HG03039 (cell line): ENCODE results near the gene ADM5.

Source experiments
- ATAC-seq: cut with Tn5 transposase; IDR thresholded peaks from one replicate; pipeline ENCODE4 v1.9.1; 2021; ENCODE audit warnings: mild to moderate bottlenecking, moderate library complexity; ENCODE audit not compliant: unreplicated experiment

The ADM5 gene, protein sequence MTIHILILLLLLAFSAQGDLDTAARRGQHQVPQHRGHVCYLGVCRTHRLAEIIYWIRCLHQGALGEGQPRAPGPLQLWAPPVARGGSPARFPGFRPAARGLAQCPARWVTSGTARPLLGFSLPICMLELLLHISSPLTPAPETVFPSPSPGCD

DNA sequence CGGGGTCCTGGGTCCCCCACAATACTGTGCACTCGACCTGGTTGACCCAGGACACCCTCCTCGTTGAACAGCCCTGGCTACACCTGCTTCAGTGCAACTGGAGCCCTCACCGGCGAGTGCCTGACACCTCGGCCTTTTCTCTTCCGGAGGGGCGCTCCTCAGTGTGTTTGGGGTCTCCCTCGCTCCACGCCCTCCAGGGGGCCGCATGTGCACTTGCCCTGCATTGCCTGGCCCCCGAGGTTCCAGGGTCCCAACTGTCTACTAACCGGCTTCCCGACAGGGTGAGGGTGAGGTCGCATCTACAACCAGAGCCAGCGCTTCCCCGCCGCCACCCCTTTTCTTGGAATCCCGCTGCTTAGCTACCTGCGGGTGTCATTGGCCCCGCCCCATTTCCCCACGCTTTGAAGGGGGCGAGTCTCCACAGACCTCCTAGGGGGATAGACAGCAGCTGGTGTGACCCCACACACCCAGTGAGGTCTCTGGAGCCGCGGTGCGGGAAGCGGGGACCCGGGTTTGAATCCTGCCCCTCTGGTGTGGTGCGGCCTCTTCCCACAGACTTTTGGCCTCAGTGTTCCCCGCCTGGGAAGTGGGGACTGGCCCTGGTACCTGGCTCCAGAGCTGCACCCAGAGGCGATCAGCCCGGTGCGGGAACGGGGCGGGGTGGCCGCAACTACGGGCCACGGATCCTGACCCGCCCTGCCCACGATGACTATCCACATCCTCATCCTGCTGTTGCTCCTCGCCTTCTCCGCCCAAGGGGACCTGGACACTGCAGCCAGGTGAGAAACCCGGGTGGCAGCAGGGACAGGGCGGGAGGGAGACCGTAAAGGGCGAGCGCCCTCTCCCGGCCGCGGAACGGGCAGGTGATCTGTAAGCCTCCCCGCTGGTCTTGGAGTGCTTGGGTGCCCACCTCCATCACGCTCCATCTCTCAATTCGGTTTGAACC lies at the start of gene ADM5:
ADM5 (plus strand) TSS at position 462 of the 946 bp plus-strand sequence; CDS start at position 706, 244 bp downstream.
- no peak for ATAC-seq

DNA sequence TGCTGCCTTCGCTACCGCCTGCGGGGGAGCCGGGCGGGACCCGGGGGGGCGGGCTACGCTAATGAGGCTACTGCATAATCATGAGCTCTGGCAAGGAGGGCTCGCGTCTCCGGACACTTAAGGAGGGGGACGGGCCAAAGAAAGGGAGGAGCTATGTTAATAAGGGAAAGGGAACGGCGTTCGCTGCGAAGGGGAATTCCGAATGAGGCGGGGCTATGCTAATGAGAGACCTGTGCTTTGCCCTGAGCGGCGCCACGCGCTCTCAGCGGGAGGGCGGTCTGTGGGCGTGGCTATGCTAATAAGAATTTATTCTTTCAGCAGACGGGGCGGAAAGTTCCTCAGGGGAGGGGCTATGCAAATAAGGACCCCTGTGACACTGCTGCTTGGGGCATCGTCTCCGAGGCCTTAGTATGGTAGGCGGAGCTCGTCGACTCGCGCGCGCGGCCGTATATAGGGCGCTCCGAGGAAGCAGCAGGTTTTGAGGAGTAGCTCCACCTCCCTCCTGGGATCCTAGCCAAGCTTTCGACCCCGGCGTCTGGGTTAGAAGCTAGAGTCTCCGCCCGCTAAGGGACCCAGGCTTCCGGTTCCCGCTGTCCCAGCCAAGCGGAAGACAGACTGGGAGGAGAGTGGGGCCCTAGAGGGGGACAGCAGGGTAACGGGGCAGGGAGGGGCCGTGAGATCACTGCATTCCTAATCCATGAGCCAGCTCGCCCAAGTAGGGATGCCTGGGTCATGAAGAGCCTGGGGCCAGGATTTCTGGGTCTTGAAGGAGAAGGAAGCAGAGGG lies 49.1 kb upstream of the ADM5 start, which contains the start of gene RRAS:
RRAS (minus strand) TSS at position 31 of the 786 bp plus-strand sequence. CDS start 45 bp downstream, outside the sequence.
- ATAC-seq = peak; percentile 47

DNA sequence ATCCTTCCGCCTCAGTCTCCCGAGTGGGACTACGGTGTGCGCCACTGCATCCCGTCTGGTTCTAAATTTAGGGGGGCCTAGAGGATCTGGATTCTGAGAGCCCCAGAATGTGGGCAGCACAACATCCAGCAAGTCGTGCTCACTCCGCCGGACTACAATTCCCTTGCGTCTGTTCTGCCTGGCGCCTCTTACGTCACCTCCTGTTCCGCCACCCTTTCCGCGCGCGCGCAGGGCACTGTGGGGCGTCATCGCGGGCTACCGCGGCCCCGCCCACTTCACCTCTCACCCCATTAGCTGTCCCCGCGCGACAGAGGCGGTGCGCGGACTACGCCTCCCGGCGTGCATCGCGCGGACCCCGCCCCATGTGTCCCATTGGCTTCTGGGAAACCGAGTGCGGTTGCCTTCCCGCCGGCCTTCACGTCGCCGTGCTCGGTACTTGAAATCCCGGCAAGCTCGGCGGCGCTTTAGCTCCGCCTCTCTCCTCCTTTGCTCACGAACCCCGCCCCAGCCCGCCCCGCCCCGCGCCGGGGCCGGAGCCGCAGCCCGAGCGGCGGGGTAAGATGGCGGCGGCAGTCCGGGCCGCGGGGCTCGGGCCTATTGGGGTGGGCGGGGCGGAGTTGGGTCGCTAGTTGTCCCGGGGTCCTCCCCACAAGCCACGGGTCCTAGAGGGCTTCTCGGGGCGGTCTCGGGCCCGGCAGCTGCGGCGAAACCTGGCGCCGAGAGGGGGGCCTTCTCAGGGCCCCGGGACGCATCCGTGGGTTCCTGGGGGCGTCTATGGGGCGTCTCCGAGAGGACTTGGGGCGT lies 47.5 kb upstream of the ADM5 start, which contains the start of gene SCAF1:
SCAF1 (plus strand) TSS at position 522 of the 804 bp plus-strand sequence. CDS start 2,818 bp downstream, outside the sequence.
- ATAC-seq = peak; percentile 49

DNA sequence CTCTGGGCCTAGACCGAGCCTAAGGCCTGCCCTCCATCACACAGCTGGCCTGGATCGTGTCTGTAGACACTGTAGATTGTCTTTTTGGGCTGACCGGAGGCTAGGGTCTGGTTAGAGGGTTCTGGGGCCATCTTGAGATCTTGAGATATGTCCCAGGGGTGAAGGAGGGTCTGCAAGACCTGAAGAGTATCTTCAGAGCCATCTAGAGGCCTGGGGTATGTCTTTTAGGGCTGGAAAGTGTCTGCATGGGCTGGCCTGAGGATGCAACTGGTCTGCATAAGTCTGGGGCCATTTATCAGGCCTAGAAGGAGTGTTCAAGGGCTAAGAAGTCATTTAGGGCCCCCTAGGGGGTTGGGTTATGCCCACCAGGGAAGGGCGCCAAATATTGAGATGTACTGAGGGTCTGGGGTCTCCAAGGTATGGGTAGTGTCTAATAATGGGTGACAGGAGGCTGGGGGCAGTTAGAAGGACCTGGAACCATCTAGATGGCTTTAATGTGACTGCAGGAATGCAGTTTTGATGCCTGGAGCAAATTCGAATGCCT lies 46.8 kb upstream of the ADM5 start:
- no peak for ATAC-seq

DNA sequence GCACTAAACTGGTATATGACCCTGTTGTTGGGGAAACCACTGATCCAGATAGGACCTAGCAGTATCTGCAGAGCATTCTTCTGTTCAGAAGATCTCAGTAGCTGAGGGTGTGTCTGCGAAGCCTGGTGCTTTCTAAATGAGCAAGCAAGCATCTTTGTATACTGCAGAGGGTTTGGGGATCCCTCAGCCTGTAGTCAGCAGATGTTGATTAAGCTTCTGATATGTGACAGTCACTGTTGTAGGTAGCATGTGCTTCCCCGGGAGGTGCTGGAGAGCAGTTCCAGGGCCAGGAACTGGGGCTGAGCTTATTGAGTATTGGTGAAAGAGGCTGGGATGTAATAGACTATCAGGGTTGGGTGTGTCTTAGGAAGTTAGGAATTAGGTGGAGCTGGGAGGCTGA lies 45.9 kb upstream of the ADM5 start:
- no peak for ATAC-seq

DNA sequence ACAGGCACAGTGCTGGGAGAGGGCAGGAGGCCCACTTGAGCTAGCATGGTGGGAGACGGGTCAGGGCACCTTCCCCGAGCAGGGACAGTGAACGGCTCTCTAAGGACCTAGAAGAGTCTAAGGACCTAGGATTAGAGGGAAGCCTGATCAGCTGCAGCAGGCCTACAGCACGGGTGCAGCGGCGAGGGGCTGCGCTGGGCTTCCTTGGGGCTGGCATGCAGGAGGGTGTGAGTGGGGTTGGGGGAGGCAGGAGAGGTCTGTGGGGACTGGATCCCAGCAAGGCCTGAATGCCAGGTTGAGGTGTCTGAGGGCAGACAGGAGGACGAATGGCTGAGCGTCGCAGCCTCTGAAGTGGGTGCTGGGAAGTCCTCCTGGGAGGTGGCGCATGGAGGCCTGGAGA lies 43.8 kb upstream of the ADM5 start:
- ATAC-seq = no peak

DNA sequence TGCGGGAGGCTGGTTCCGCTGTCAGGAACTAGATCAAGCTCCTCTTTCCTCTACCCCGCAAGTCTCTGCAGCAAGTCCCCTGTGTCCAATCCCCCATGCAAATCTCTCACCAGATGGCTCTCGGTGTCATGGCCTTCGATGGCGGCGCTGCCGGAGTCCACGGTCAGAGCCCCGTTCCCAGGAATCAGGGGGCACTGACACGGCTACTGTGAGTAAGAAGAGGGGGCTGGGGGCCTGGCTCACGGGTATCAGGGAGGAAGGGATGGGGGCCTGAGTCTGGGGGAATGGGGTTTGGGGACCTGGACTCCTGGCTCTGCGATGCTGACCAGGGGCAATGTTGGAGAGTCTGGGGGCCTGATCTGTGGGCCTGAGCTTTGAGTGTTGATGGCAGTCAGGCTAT lies 43.4 kb upstream of the ADM5 start:
- ATAC-seq = no peak

DNA sequence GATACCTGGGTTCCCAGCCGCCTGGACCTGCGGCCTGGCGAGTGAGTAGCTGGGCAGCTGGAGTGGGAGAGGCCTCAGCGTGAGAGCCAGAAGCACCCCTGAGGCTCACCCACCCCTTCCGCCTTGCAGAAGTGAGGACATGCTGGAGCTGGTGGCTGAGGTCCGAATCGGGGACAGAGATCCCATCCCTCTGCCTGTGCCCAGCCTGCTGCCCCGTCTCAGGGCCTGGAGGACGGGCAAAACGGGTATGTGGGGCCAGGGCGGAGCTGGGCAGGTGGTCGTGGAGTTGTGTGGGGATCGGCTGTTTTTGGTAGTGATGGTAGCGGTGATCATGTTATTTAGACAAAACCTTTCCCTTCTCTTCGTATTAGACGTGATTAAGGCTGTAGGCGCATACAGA lies 42.8 kb upstream of the ADM5 start:
- no peak for ATAC-seq

DNA sequence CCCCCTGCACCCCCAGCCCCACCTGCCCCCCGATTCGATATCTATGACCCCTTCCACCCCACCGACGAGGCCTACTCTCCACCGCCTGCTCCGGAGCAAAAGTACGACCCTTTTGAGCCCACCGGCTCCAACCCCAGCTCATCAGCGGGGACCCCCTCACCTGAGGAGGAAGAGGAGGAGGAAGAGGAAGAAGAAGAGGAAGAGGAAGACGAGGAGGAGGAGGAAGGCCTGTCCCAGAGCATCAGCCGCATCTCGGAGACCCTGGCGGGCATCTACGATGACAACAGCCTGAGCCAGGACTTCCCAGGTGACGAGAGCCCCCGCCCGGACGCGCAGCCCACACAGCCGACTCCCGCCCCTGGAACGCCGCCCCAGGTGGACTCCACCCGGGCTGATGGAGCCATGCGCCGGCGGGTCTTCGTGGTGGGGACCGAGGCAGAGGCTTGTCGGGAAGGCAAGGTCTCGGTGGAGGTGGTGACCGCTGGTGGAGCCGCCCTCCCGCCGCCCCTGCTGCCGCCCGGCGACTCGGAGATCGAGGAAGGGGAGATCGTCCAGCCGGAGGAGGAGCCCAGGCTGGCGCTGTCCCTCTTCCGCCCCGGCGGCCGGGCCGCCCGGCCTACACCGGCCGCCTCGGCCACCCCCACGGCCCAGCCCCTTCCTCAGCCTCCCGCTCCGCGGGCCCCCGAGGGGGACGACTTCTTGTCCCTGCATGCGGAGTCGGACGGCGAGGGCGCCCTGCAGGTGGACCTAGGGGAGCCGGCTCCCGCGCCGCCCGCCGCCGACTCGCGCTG lies 38.2 kb upstream of the ADM5 start:
- ATAC-seq = no peak

DNA sequence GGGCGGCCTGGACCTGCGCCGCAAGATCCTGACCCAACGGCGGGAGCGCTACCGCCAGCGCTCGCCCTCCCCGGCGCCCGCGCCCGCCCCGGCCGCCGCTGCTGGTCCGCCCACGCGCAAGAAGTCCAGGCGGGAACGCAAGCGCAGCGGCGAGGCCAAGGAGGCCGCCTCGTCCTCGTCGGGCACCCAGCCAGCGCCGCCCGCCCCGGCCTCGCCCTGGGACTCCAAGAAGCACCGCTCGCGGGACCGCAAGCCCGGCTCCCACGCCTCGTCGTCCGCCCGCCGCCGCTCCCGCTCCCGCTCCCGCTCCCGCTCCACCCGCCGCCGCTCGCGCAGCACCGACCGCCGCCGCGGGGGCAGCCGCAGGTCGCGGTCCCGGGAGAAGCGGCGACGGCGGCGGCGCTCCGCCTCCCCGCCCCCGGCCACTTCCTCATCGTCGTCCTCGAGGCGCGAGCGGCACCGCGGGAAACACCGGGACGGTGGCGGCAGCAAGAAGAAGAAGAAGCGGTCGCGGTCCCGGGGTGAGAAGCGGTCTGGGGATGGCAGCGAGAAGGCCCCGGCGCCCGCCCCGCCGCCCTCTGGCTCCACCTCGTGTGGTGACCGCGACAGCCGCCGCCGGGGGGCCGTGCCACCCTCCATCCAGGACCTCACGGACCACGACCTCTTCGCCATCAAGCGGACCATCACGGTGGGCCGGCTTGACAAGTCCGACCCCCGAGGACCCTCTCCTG lies 37.4 kb upstream of the ADM5 start:
- ATAC-seq = no peak

DNA sequence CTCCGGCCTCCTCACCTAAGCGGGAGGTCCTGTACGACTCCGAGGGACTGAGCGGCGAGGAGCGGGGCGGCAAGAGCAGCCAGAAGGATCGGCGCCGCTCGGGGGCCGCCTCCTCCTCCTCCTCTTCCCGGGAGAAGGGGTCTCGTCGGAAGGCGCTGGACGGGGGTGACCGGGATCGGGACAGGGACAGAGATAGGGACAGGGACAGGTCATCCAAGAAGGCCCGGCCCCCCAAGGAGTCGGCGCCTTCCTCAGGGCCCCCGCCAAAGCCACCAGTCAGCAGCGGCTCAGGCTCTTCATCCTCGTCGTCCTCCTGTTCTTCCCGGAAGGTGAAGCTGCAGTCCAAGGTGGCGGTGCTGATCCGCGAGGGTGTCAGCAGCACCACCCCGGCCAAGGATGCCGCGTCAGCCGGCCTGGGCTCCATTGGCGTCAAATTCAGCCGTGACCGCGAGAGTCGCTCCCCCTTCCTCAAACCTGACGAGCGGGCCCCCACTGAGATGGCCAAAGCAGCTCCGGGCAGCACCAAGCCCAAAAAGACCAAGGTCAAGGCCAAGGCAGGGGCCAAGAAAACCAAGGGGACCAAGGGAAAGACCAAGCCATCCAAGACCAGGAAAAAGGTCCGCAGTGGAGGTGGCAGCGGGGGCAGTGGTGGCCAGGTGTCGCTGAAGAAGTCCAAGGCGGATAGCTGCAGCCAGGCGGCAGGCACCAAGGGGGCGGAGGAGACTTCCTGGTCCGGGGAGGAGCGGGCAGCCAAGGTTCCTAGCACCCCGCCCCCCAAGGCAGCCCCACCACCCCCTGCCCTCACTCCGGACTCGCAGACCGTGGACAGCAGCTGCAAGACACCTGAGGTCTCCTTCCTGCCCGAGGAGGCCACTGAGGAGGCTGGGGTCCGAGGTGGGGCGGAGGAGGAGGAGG lies 36.6 kb upstream of the ADM5 start:
- no peak for ATAC-seq

DNA sequence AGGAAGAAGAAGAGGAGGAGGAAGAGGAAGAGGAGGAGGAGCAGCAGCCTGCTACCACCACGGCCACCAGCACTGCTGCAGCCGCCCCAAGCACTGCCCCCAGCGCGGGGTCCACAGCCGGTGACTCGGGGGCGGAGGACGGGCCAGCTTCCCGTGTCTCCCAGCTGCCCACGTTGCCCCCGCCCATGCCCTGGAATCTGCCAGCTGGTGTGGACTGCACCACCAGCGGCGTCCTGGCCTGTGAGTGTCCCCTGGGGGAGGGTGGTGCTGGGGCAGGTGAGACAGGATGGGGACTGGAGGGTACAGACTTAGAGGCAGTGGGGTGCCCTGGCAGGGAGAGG lies 36.0 kb upstream of the ADM5 start:
- no peak for ATAC-seq

DNA sequence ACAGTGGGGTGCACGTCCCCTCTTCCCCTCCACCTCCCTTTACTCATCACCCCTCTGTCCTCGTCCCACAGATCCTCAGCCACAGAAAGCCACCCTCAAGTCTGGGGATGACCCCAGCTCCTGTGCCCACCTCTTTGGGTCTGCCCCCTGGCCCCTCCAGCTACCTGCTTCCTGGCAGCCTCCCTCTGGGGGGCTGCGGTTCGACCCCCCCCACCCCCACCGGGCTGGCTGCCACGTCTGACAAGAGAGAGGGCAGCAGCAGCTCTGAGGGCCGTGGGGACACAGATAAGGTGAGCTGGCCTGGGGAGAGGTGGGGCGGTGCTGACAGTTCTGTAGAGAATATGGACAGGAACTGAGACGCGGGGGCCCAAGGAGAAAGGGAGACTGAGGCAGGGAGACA lies 34.8 kb upstream of the ADM5 start:
- no peak for ATAC-seq

DNA sequence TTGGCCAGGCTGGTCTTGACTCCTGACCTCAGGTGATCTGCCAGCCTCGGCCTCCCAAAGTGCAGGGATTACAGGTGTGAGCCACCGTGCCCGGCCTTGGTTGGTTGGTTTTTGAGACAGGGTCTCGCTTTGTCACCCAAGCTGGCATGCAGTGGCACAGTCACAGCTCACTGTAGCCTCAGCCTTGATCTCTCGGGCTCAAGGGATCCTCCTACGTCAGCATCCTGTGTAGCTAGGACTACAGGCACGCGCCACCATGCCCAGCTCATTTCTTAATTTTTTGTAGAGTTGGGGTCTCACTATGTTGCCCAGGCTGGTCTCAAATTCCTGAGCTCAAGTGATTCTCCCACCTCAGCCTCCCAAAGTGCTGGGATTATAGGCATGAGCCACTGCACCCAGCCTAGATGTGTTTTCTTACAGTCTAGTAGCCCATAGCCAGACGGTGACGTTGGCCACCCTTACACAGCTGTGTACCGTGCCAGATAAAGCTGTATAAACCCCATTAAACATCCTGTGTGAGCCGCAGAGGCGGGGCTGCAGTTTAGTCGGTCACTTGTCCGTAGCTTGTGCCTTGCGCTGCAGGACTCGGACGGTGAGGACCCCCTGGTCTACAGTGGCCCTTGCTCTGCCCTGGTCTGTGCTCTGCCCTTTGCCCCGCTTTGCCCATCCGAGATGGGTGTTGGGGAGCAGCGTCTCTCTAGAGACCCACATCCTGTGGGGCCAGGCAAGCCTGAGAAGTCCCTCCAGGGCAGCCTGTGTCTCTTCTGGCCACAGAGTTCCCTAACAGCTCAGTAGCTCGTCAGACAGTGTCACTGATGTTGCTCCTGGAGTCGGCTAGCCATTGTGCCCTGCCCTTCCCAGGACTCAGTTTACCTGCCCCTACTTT lies 33.6 kb upstream of the ADM5 start:
- no peak for ATAC-seq

DNA sequence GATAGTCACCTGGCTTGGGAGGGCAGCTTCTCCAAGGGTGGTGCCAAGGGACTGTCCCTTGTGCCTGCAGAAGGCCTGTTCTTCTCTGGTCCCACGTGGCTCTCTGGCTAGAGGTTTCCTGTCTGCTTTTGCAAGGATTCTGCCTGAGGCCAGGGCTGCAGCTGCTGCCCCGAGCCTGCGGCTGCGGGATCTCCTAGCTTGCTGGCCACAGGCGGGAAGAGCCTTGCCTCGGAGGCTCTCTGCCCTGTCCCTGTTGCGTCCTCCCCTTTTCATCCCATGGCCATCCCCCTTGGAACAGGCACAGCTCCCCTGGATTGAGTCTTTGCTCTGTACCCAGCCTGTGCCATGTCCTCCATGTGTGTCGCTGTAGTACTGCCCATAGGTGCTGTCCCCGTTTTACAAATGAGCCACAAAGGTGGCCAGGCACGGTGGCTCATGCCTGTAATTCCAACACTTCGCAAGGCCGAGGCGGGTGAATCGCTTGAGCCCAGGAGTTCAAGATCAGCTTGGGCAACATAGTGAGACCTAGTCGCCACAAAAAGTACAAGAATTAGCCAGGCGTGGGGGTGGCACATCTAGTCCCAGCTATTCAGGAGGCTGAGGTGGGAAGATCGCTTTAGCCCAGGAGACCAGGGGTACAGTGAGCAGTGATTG lies 32.8 kb upstream of the ADM5 start:
- ATAC-seq = no peak

DNA sequence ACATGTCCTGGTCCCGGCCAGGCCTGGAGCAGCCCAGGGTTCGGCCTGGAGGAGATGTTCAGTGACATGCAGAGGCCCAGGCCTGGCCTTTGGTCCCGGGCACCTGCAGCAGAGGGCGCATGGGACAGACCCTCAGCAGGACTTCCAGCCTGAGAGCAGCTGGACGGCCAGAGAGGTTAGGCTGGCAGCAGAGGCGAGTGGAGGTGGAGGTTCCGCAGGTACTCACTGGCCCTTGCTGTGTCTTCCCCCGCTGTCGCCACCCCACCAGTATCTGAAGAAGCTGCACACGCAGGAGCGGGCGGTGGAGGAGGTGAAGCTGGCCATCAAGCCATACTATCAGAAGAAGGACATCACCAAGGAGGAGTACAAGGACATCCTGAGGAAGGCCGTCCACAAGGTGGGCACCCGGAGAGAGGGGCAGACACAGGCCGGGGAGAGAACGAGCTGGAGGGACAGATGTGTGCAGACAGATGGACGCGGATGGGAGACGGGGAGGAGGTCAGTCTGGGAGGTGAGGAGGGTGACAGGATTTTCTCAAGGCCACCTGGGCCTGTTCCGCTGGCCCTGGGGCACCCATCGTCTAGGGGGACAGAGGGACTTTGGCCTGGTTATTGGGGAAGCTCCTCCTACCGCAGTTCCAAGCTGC lies 31.8 kb upstream of the ADM5 start:
- no peak for ATAC-seq
